Middle frontal gyrus (tissue), 1 donor: ENCODE results near the gene IKBIP.
"Not testable (repeated sequence)": the region's sequence is repeated elsewhere in the genome, so short reads cannot be mapped to it uniquely, and the experiment has no call there.

Experiments
- DNase-seq: peaks from one replicate; pipeline ENCODE4 v3.0.0-alpha.2; 2015; ENCODE audit warnings: low spot score; ENCODE audit errors: extremely low spot score

Gene IKBIP

DNA sequence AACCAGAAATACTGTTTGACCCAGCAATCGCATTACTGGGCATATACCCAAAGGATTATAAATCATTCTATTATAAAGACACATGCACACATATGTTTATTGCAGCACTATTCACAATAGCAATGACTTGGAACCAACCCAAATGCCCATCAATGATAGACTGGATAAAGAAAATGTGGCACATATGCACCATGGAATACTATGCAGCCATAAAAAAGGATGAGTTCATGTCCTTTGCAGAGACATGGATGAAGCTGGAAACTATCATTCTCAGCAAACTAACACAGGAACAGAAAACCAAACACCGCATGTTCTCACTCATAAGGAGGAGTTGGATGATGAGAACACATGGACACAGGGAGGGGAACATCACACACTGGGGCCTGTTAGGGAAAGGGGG is 67.8 kb downstream of the IKBIP start:
- DNase-seq = not testable (repeated sequence)

DNA sequence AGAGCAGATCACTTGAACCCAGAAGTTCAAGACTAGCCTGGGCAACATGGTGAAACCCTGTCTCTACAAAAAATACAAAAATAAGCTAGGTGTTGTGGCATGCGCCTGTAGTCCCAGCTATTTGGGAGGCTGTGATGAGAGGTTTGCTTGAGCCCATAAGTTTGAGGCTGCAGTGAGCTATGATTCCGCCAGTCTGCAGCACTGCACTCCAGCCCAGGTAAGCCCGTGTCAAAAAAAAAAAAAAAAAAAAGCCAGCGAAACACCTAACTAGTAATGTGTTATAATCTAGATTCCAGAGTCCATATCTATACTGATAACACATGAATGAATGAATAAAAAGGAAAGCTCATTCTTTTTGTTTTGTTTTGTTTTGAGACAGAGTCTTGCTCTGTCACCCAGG is 69.6 kb downstream of the IKBIP start:
- no peak for DNase-seq
